Epidermal melanocyte (primary cell): ENCODE data around the gene EML1.

Experiments used
- DNase-seq: peaks from one replicate; pipeline ENCODE4 v3.0.0; 2011; ENCODE audit warnings: low spot score; ENCODE audit not compliant: insufficient read length

EML1 gene

GRCh38 chr14:99793213-99794150, at the start of gene EML1:
TSS of gene EML1 (plus strand) at chr14:99793413. CDS start at chr14:99793477, 64 bp downstream.
- DNase-seq: peak; percentile 95

- no peak for DNase-seq
Observed at GRCh38 chr14:99744199-99744872, 48.9 kb upstream of the EML1 start.

- DNase-seq: no peak
Observed at GRCh38 chr14:99744873-99745224, 48.4 kb upstream of the EML1 start.

GRCh38 chr14:99745307-99745951, 47.8 kb upstream of the EML1 start:
- DNase-seq: no peak

- no peak for DNase-seq
Observed at GRCh38 chr14:99747167-99747566, 46.0 kb upstream of the EML1 start.

GRCh38 chr14:99747582-99748330, 45.5 kb upstream of the EML1 start:
- no peak for DNase-seq

GRCh38 chr14:99748529-99748928, 44.7 kb upstream of the EML1 start:
- DNase-seq: no peak

GRCh38 chr14:99749142-99749541, 44.1 kb upstream of the EML1 start:
- no peak for DNase-seq

GRCh38 chr14:99749763-99750715, 43.2 kb upstream of the EML1 start:
- DNase-seq: no peak

GRCh38 chr14:99750746-99751450, 42.3 kb upstream of the EML1 start:
- peak; percentile 15 for DNase-seq

GRCh38 chr14:99751539-99752485, 41.4 kb upstream of the EML1 start:
- peak; percentile 25 for DNase-seq

- peak; percentile 48 for DNase-seq
Observed at GRCh38 chr14:99752486-99753121, 40.6 kb upstream of the EML1 start.

GRCh38 chr14:99753225-99754140, 39.7 kb upstream of the EML1 start:
- no peak for DNase-seq

- DNase-seq: no peak
Observed at GRCh38 chr14:99754141-99755067, 38.8 kb upstream of the EML1 start.

GRCh38 chr14:99755068-99755405, 38.2 kb upstream of the EML1 start:
- no peak for DNase-seq
